Urinary bladder (tissue), 4 donors: ENCODE measurements around the gene ABLIM2. TPM values are rescaled to one million over a fixed set of nuclear protein-coding genes. Genes with fewer than 3 reads are reported as not detected.

Experiments
- DNase-seq: peaks from one replicate; pipeline ENCODE4 v3.0.0-alpha.2; 2015; ENCODE audit errors: extremely low spot score
- H3K27ac ChIP-seq: one replicate; pipeline ENCODE4 v1.5.1; 2013; ENCODE audit warnings: low read depth, mild to moderate bottlenecking, moderate library complexity
- H3K36me3 ChIP-seq: one replicate; pipeline ENCODE4 v1.6.1; 2013; ENCODE audit warnings: mild to moderate bottlenecking, moderate library complexity; ENCODE audit not compliant: insufficient read depth
- H3K4me1 ChIP-seq: one replicate; pipeline ENCODE4 v1.6.1; 2013; ENCODE audit warnings: mild to moderate bottlenecking, moderate library complexity; ENCODE audit not compliant: insufficient read depth
- H3K4me3 ChIP-seq: one replicate; pipeline ENCODE4 v1.5.1; 2013; ENCODE audit warnings: low read depth, low read length
- WGBS: extraction: QIAGEN DNeasy Blood & Tissue Kit; methylation state at CpG from one replicate; pipeline ENCODE4 v1.1.7; 2013; 5-methylcytosine and 5-hydroxymethylcytosine counted together
- polyA plus RNA-seq: library from polyadenylated mRNA; stranded (reverse); fragments of 200-250 nt; gene quantifications from one replicate; pipeline ENCODE4 v1.2.3, GENCODE V29; 2013
- total RNA-seq: library from RNA; depleted of rRNA; stranded (reverse); fragments of >200 nt; gene quantifications from one replicate; pipeline ENCODE4 v1.2.3, GENCODE V29; 2014
- donor health status: healthy with polysubstance abuse.
- donor health status: healthy.

Gene ABLIM2
- total and polyA plus RNA-seq, 2 donors = 1.1 to 5.9 TPM

- DNase-seq = no peak
- WGBS = 88% methylated on average over 11 of the region's 11 CpGs
- H3K4me1 ChIP-seq = no peaks in the 10 kb centered on the region
- no peaks in the 10 kb centered on the region for H3K36me3 ChIP-seq
- no peak overlapping the region for H3K4me3 ChIP-seq
- H3K27ac ChIP-seq = no peak overlapping the region
Measured at GRCh38 chr4:8129136-8129535, 29.5 kb downstream of the ABLIM2 start.

- 80% methylated on average over 19 of the region's 19 CpGs for WGBS
- H3K27ac ChIP-seq = no peak overlapping the region
- no peak overlapping the region for H3K4me3 ChIP-seq
- no peak for DNase-seq
- H3K4me1 ChIP-seq = no peaks in the 10 kb centered on the region
- H3K36me3 ChIP-seq = no peaks in the 10 kb centered on the region
Measured at GRCh38 chr4:8128100-8128856, 30.3 kb downstream of the ABLIM2 start.

GRCh38 chr4:8127051-8127826 is 31.4 kb downstream of the ABLIM2 start:
- 90% methylated on average over 29 of the region's 29 CpGs for WGBS
- no peak overlapping the region for H3K27ac ChIP-seq
- no peak for DNase-seq
- no peaks in the 10 kb centered on the region for H3K4me1 ChIP-seq
- H3K36me3 ChIP-seq = no peaks in the 10 kb centered on the region
- no peak overlapping the region for H3K4me3 ChIP-seq

GRCh38 chr4:8126523-8126922 is 32.1 kb downstream of the ABLIM2 start:
- no peaks in the 10 kb centered on the region for H3K36me3 ChIP-seq
- H3K27ac ChIP-seq = no peak overlapping the region
- DNase-seq = no peak
- no peak overlapping the region for H3K4me3 ChIP-seq
- H3K4me1 ChIP-seq = no peaks in the 10 kb centered on the region
- WGBS = 94% methylated on average over 13 of the region's 13 CpGs

GRCh38 chr4:8125526-8126056 is 33.0 kb downstream of the ABLIM2 start:
- no peak overlapping the region for H3K27ac ChIP-seq
- H3K36me3 ChIP-seq = no peaks in the 10 kb centered on the region
- no peaks in the 10 kb centered on the region for H3K4me1 ChIP-seq
- 94% methylated on average over 20 of the region's 20 CpGs for WGBS
- H3K4me3 ChIP-seq = no peak overlapping the region
- no peak for DNase-seq

GRCh38 chr4:8123870-8124269 is 34.7 kb downstream of the ABLIM2 start:
- Histone ChIP-seq H3K4me3 (no peak overlapping the region), H3K36me3 (no peaks in the 10 kb centered on the region), H3K27ac (no peak overlapping the region), H3K4me1 (no peaks in the 10 kb centered on the region)
- 73% methylated on average over 5 of the region's 5 CpGs for WGBS
- no peak for DNase-seq

GRCh38 chr4:8123389-8123788 is 35.2 kb downstream of the ABLIM2 start:
- DNase-seq = no peak
- H3K27ac ChIP-seq = no peak overlapping the region
- H3K4me3 ChIP-seq = no peak overlapping the region
- WGBS = 60% methylated on average over 8 of the region's 8 CpGs
- H3K4me1 ChIP-seq = no peaks in the 10 kb centered on the region
- no peaks in the 10 kb centered on the region for H3K36me3 ChIP-seq

GRCh38 chr4:8122746-8123145 is 35.9 kb downstream of the ABLIM2 start:
- Histone ChIP-seq H3K27ac (no peak overlapping the region), H3K4me3 (no peak overlapping the region), H3K36me3 (no peaks in the 10 kb centered on the region), H3K4me1 (no peaks in the 10 kb centered on the region)
- WGBS = 86% methylated on average over 10 of the region's 10 CpGs
- DNase-seq = no peak

- WGBS = 85% methylated on average over 16 of the region's 16 CpGs
- Histone ChIP-seq H3K27ac (no peak overlapping the region), H3K4me1 (no peaks in the 10 kb centered on the region), H3K36me3 (no peaks in the 10 kb centered on the region), H3K4me3 (no peak overlapping the region)
- DNase-seq = no peak
Measured at GRCh38 chr4:8121292-8122015, 37.2 kb downstream of the ABLIM2 start.

GRCh38 chr4:8120501-8120900 is 38.1 kb downstream of the ABLIM2 start:
- H3K4me1 ChIP-seq = no peaks in the 10 kb centered on the region
- H3K27ac ChIP-seq = no peak overlapping the region
- WGBS = 69% methylated on average over 12 of the region's 12 CpGs
- H3K4me3 ChIP-seq = no peak overlapping the region
- DNase-seq = no peak
- no peaks in the 10 kb centered on the region for H3K36me3 ChIP-seq

- Histone ChIP-seq H3K36me3 (no peaks in the 10 kb centered on the region), H3K27ac (no peak overlapping the region), H3K4me3 (no peak overlapping the region), H3K4me1 (no peaks in the 10 kb centered on the region)
- DNase-seq = no peak
- 86% methylated on average over 18 of the region's 18 CpGs for whole genome bisulfite sequencing
Measured at GRCh38 chr4:8119877-8120276, 38.7 kb downstream of the ABLIM2 start.

- Histone ChIP-seq H3K4me3 (no peak overlapping the region), H3K4me1 (no peaks in the 10 kb centered on the region), H3K36me3 (no peaks in the 10 kb centered on the region), H3K27ac (no peak overlapping the region)
- 97% methylated on average over 6 of the region's 6 CpGs for WGBS
- DNase-seq = no peak
Measured at GRCh38 chr4:8118531-8118930, 40.1 kb downstream of the ABLIM2 start.

GRCh38 chr4:8118035-8118434 is 40.6 kb downstream of the ABLIM2 start:
- no peak overlapping the region for H3K27ac ChIP-seq

More at GRCh38 chr4:8118035-8118434, 40.6 kb downstream of the ABLIM2 start:
- no peak overlapping the region for H3K4me3 ChIP-seq
- WGBS = 82% methylated on average over 6 of the region's 6 CpGs
- DNase-seq = no peak
- H3K4me1 ChIP-seq = no peaks in the 10 kb centered on the region
- no peaks in the 10 kb centered on the region for H3K36me3 ChIP-seq
